GM12872 (cell line): ENCODE measurements around the gene RAD51B.

Experiments used
- TF ChIP-seq, protein P1 (sequence below): IDR thresholded peaks from 3 replicates; pipeline ENCODE4 v1.5.1; 2011; ENCODE audit warnings: low read depth, mild to moderate bottlenecking, low read length, moderate library complexity; ENCODE audit not compliant: insufficient read depth

The RAD51B gene

DNA sequence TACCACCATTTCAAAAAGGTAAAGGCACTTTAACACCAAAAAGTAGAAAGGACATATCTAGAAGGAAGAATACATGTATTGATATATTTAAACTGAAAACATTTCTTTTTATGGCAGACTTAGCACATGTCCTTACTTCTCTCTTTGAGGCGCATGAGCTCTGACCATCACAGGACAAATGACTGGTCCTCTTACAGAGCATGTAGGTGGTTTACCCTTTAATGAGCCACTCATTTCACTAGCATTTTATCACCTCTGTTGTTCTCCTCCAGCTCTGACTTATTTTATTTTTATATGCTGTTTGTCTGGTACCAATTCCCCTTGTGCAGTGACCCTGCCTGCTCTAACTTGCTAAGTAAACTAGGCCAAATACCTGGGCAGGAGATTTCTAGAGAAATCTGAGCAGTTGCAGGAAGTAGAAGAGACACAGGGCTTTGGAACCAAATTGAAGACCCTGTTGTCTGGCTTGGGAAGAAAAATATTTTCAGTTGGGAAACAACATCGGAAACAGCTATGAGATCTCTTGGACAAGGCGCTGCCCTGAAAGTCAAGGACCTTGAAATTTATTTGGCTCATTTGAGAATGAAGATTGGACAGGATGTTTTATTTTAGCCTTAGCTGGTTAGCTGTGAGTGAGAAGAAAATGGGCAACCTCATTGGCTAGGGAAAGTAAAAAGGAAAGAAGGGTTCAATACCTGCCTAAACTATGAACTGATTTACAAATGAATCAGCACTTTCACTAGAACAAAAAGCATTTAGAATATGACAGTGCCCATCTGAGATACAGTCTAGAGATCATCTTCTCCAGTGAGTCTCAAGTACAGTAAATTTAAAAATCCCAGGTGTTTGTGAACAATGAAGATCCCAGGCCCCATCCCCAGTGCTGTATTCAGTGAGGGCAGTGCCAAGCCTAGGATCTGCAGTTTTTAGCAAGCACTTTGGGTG, 598.9 kb downstream of the RAD51B start:
- TF ChIP-seq, protein P1, sequence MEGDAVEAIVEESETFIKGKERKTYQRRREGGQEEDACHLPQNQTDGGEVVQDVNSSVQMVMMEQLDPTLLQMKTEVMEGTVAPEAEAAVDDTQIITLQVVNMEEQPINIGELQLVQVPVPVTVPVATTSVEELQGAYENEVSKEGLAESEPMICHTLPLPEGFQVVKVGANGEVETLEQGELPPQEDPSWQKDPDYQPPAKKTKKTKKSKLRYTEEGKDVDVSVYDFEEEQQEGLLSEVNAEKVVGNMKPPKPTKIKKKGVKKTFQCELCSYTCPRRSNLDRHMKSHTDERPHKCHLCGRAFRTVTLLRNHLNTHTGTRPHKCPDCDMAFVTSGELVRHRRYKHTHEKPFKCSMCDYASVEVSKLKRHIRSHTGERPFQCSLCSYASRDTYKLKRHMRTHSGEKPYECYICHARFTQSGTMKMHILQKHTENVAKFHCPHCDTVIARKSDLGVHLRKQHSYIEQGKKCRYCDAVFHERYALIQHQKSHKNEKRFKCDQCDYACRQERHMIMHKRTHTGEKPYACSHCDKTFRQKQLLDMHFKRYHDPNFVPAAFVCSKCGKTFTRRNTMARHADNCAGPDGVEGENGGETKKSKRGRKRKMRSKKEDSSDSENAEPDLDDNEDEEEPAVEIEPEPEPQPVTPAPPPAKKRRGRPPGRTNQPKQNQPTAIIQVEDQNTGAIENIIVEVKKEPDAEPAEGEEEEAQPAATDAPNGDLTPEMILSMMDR = no peak

DNA sequence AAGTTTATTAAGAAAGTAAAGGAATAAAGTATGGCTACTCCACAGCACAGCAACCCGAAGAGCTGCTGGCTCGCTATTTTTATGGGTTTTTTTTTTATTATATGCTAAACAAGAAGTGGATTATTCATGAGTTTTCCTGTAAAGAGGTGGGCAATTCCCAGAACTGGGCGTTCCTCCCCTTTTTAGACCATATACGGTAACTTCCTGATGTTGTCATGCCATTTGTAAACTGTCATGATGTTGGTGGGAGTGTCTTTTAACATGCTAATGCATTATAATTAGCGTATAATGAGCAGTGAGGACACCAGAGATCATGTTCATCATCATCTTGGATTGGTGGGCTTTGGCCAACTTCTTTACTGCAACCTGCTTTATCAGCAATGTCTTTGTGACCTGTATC, 600.8 kb downstream of the RAD51B start:
- TF ChIP-seq, protein P1 = no peak

DNA sequence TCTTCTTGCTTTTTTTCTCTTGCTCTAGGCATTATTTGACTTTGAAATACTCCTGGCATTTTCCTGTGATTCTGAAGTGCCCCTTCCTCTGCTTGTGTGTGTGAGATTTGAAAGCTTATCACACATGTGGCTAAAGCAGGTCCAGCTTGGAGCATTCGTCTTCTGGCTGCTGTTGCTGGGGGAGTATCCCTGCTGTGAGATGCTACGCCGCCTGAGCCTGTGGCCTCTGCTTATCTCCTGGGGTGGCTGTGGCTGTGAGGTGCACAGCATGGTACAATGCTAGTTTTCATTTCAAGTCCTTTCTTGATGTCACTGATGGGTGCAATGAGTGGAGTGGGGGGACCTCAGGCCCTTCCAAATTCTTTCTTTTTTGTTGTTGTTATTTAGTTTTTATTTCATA, 601.5 kb downstream of the RAD51B start:
- TF ChIP-seq, protein P1 = no peak

DNA sequence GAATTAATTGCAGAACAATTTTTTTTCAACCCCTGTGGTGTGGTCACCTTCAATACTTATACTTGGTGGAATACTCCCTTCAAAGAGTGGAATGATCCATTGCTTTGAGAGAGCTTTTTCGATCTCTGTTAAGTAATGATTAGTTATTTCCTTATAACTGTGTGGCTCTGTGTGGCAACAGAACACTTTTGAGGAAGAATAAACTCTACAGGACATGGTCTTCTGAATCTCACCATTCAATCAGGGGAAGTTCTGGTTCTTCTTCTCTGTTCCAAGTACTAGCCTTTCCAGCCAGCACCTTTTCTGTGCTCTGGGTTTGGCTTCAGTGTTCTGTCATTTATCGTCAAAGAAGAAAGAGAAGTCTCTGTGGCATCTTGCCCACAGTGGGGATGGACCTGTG, 604.1 kb downstream of the RAD51B start:
- TF ChIP-seq, protein P1 = no peak

DNA sequence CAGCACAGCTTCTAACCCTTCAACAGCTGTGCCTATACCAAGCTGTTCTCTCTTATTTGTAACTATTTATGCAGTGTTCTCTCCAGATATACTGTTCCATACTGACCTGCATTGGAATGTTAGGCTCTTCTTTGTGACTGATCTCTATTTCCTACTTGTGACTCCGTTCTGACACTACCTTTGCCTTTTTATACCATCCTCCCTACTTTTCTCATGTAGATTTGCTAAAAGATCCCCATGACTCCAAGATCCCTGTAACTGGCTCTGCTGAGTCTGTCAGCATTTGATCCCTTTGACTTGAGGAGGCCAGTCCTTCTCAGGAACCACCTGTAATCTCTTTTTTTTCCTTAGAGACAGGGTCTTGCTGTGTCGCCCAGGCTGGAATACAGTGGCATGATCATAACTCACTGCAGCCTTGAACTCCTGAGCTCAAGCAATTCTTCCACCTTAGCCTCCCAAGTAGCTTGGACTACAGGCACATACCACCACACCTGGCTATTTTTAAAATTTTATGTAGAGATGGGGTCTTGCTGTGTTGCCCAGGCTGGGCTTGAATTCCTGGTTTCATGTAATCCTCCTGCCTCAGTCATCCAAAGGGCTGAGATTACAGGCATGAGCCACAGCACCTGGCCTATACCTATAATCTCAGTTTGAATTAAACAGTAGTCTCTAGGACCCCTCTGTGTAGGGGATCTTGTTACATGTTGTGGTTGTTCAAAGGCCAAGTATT, 605.0 kb downstream of the RAD51B start:
- TF ChIP-seq, protein P1 = no peak

DNA sequence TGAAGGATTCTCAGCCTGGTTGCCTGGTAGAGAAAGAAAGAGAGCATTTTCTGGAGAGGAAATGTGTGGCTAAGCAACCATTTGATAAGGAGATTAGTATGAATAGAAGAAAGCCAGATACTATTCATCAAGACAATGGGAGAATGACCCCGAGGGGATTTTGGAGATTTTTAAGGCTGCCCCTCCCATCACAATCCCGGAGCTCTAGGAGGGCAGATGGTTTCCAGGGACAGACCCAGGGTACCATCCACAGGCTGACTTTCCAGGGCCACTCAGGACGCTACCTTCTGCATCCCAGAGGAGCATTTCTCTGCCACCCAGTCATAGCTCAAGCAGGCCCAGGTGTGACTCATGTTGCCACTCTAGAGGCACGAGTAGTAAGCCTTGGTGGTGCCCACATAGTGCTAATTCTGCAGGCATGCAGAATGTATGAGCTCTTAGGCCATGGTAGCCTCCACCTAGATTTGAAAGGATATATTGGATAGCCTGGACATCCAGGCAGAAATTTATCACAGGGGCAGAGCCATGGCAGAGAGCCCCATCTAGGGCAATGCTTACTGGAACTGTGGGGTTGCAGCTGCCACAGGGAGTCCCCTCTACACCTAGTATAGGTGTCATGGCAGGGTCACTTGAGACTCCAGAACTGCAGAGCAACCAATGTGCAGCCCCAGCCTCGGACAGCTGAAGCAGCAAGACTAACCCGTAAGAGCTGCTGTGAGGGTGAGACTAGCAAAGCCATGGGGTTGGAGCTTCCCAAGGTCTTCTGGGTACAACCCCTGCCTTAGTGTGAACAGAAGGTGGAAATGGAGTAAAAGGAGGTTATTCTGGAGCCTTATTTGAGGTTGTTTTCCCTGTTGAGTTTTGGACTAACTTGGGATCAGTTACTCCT, 607.3 kb downstream of the RAD51B start:
- TF ChIP-seq, protein P1 = no peak

DNA sequence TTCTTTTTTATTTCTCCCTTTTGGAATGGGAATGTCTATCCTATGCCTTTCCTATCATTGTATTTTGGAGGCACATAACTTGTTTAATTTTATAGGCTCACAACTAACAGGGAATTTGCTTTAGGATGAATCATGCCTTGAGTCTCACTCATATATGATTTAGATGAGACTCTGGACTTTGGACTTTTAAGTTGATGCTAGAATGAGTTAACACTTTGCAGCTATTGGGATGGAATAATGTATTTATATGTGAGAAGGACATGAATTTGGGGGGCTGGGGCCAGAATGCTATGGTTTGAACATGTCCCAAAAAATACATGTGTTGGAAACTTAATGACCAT, 607.9 kb downstream of the RAD51B start:
- TF ChIP-seq, protein P1 = no peak
